Colonic mucosa (tissue), 4 donors: ENCODE data around the gene KMT2D. TPM values are rescaled to one million over a fixed set of nuclear protein-coding genes. Genes with fewer than 3 reads are reported as not detected.

Source experiments
- DNase-seq: peaks from one replicate; pipeline ENCODE4 v3.0.0-alpha.2; 2020
- H3K27ac ChIP-seq: fragments of 200-600 bp; one replicate; pipeline ENCODE4 v1.8.0; 2021
- H3K27me3 ChIP-seq: fragments of 200-600 bp; one replicate; pipeline ENCODE4 v1.8.0; 2021
- H3K36me3 ChIP-seq: fragments of 200-600 bp; one replicate; pipeline ENCODE4 v1.8.0; 2021
- H3K4me1 ChIP-seq: fragments of 200-600 bp; one replicate; pipeline ENCODE4 v1.8.0; 2021; ENCODE audit warnings: mild to moderate bottlenecking
- H3K4me3 ChIP-seq: fragments of 200-600 bp; one replicate; pipeline ENCODE4 v1.8.0; 2021
- H3K9ac ChIP-seq, 2 donors: one replicate each; pipeline ENCODE4 v1.7.0; 2013; ENCODE audit warnings: control low read depth in 2 of 2, low read depth in 2 of 2, low read length in 2 of 2
- H3K9me3 ChIP-seq: fragments of 200-600 bp; one replicate; pipeline ENCODE4 v1.8.0; 2021
- CTCF ChIP-seq: fragments of 200-600 bp; IDR thresholded peaks from one replicate; pipeline ENCODE4 v1.8.0; 2022; ENCODE audit warnings: antibody characterized with exemption, mild to moderate bottlenecking
- intact Hi-C: fragments of 100-400 bp; cut with DNase I; formaldehyde crosslinking; loops from one replicate; pipeline ENCODE4 v1.14.1; 2022
- total RNA-seq, 2 donors: library from RNA; stranded (reverse); fragmentation: NEBNext Ultra II Directional in 1 of 2; extraction: Animal tissue kit (Norgen Biotek cat#: 25700) in 1 of 2; gene quantifications; one replicate each; pipeline ENCODE4 v1.2.1, GENCODE V29; 2021
- donor health status: healthy.
- donor health status: DM: no; HTN: no; CAD: no.
- donor health status: DM: no; HTN: no; CAD: no.

KMT2D gene
- total RNA-seq, 2 donors from 2014 or later = 50.2 to 87.5 TPM

- H3K9ac ChIP-seq = peak within 1 kb of the TSS; percentile 84 to 93
- peaks cover 4% of the 10 kb centered on the region for H3K36me3 ChIP-seq
- H3K4me3 ChIP-seq = peak within 1 kb of the TSS; percentile 78
- H3K27ac ChIP-seq = peak within 1 kb of the TSS; percentile 91
- DNase-seq = peak; percentile 96
- no peaks in the 10 kb centered on the region for H3K27me3 ChIP-seq
- peak; percentile 31 for TF ChIP-seq CTCF
- no peaks in the 10 kb centered on the region for H3K9me3 ChIP-seq
- intact Hi-C loops = no loop called here
- peaks cover 5% of the 10 kb centered on the region for H3K4me1 ChIP-seq
These were observed 42.1 kb downstream of the KMT2D start, which contains the start of gene PRKAG1 for GRCh38 chr12:49018261-49019119. Gene PRKAG1, minus strand, starts transcription at chr12:49018776. Its CDS starts 36 bp downstream, at chr12:49018740.

GRCh38 chr12:49017891-49018260 lies 42.7 kb downstream of the KMT2D start:
- peak overlapping the region; percentile 84 to 93 for H3K9ac ChIP-seq
- H3K4me1 ChIP-seq = peaks cover 5% of the 10 kb centered on the region
- no peak for DNase-seq
- intact Hi-C loops = no loop called here
- peak overlapping the region; percentile 91 for H3K27ac ChIP-seq
- H3K9me3 ChIP-seq = no peaks in the 10 kb centered on the region
- H3K36me3 ChIP-seq = peaks cover 4% of the 10 kb centered on the region
- H3K27me3 ChIP-seq = no peaks in the 10 kb centered on the region
- peak overlapping the region; percentile 78 for H3K4me3 ChIP-seq
- TF ChIP-seq CTCF = no peak

- no peak for DNase-seq
- intact Hi-C loops = no loop called here
- Histone ChIP-seq H3K4me3 (no peak overlapping the region), H3K27ac (no peak overlapping the region), H3K4me1 (peaks cover 5% of the 10 kb centered on the region), H3K9ac (no peak overlapping the region), H3K36me3 (no peaks in the 10 kb centered on the region), H3K27me3 (no peaks in the 10 kb centered on the region), H3K9me3 (no peaks in the 10 kb centered on the region)
- TF ChIP-seq CTCF = no peak
These were observed 45.4 kb downstream of the KMT2D start for GRCh38 chr12:49015196-49015595.

- intact Hi-C loops = no loop called here
- Histone ChIP-seq H3K4me3 (no peak overlapping the region), H3K4me1 (peaks cover 5% of the 10 kb centered on the region), H3K27ac (no peak overlapping the region), H3K9me3 (no peaks in the 10 kb centered on the region), H3K9ac (no peak overlapping the region), H3K36me3 (no peaks in the 10 kb centered on the region), H3K27me3 (no peaks in the 10 kb centered on the region)
- TF ChIP-seq CTCF = no peak
- DNase-seq = no peak
These were observed 46.0 kb downstream of the KMT2D start for GRCh38 chr12:49014547-49014946.

GRCh38 chr12:49013428-49013827 lies 47.2 kb downstream of the KMT2D start:
- H3K4me1 ChIP-seq = peaks cover 5% of the 10 kb centered on the region
- intact Hi-C loops = no loop called here
- H3K36me3 ChIP-seq = no peaks in the 10 kb centered on the region
- no peak overlapping the region for H3K4me3 ChIP-seq
- DNase-seq = no peak
- H3K9me3 ChIP-seq = no peaks in the 10 kb centered on the region
- no peak overlapping the region for H3K9ac ChIP-seq
- no peak overlapping the region for H3K27ac ChIP-seq
- TF ChIP-seq CTCF = no peak
- H3K27me3 ChIP-seq = no peaks in the 10 kb centered on the region
